Measurements from ENCODE around the gene INVS.
"Not testable (repeated sequence)": the region's sequence is repeated elsewhere in the genome, so short reads cannot be mapped to it uniquely, and the experiment has no call there.

INVS gene

DNA sequence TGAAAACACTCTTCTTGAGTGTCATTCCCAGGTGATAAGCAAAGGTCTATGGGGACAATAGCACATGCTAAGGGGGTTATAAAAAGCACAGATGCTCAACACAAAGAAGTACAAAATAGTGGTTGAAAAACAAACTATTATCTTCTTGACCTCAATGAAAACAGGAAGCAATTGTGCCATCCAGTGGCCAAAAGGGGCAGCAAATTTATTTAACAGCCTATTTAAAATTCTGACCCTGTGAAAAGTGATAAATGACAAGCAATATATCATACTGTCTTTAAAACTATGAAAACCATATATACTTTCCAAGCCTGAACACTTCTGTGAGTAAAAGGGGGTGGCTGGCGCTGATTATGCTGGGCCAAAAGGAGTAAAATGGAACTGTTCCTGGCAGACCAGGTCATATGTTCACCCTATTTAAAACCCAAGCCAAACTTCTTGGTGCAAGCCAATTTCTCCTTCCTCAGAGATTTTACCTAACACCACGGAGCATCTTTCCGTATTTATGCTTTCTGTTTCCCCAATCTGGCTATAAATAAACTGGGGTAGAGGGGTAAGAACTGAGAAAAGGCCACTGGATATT lies 224.0 kb downstream of the INVS start:
- peak in 1 of 2 experiments; percentile 2 for DNase-seq (ENCODE audit: low read depth in 2 of 2)

DNA sequence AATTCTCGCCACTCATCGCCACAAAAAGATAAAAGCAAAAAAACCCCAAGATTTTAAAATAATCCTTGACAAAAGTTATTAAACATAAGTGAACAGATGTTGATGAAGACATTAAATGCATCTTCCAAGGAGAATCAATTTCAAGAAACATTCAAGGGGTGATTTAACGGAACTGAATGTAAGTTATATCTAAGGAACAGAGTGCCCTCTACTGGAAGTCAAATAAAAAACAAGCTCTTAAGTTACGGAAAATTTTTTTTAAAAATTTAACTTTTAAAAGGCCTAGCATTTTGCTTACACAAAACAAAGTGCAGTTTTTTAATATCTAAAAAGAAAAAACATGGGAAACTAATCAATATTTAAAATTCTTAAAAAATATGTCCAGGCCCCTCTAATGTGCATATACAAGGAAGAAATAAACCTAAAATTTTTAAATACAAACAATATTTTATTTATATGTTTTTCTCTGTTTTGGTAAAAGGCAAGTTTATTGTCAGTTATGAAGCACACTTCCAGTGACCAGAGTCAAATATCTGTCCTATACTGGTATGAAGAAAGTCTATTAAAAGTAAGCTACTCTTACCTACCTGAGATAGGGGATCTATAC lies 225.7 kb downstream of the INVS start:
- DNase-seq (ENCODE audit: low read depth in 2 of 2), result no peak

DNA sequence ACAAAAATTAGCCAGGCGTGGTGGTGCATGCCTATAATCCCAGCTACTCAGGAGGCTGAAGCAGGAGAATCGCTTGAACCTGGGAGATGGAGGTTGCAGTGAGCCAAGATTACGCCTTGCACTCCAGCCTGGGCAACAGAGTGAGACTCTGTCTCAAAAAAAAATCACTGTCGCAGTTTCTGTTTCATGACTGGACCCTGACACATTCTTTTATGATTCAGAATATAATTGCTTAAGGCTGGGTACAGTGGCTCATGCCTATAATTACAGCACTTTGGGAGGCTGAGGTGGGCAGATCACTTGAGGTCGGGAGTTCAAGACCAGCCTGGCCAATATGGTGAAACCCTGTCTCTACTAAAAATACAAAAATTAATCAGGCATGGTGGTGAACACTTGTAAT lies 239.7 kb downstream of the INVS start:
- not testable (repeated sequence) for DNase-seq (ENCODE audit: low read depth in 2 of 2)

DNA sequence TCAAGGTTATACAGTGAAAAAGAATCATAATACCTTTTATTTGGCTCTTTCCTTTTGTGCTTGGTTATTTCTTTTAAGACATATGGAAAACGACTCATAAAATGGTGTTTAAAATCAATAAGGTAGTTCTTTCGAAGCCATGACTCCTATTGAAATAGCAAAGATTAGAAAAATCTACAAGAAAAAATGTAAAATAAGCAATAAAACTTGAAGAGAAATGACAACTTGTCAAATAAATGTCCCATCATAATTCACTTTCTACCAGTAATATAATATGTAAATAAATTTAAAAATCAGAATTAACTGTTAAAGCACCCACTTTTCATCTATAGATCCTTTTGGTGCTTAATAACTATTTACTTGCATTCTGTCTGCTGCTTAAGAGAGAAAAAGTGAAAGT lies 241.2 kb downstream of the INVS start:
- DNase-seq (ENCODE audit: low read depth in 2 of 2), result no peak

DNA sequence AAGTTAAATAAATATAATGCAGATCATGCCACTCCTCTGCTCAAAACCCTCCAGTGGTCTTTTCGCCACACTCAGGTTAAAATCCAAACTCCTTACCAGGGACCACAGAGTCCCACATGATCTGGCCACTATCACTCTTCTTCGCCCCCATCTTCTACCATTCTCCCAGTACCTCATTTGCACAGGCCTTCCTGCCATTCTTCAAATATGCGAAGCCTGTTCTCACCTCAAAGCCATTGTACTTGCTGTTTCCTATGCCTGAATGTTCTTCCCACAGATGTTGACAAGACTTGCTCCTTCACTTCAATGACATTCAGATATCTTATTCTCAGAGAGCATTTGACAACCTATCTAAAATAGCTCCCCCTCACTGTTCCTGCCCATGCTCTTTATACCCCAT lies 242.8 kb downstream of the INVS start:
- no peak for DNase-seq (ENCODE audit: low read depth in 2 of 2)

DNA sequence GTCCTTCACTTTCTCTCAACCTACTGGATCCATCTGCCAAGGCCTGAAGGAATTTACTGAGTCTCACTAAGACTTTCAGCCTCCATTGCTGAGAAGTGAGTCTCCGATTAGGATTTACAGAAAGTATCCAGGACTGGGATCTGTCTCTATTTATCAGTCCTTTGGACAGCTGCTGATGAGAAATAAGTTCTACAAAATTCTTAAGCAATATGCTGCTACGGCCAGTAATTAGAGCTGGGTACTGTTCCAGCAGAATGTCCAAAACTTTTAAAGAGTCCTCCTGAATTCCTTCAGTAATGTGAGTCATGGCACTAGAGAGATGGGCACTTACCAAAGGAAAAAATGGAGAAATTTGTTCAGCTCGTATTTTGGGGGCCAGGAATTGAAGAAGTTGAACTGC lies 247.8 kb downstream of the INVS start:
- DNase-seq (ENCODE audit: low read depth in 2 of 2), result no peak

DNA sequence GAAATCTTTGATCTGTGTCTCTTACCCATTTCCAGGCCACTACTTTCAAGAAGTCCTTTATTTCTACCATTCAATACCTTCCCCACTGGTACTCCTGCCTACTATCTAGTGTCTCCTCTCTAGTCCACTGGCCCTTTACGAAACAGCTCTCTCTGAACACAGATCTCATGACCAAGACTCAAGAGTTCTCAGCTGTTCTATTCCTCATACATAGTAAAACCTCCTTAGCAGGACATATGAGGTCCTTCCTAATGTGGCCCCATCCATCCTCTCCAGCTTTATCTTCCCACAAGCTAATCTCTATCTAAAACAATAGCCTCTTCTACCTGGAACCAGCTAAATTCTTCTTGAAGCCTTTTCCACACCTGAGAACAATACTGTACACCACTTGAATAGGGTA lies 251.1 kb downstream of the INVS start:
- no peak for DNase-seq (ENCODE audit: low read depth in 2 of 2)
